ENCODE results near the gene SVOP. TPM values are rescaled to one million over a fixed set of nuclear protein-coding genes. Genes with fewer than 3 reads are reported as not detected.
"Not testable (repeated sequence)": the region's sequence is repeated elsewhere in the genome, so short reads cannot be mapped to it uniquely, and the experiment has no call there.

Gene SVOP
- polyA plus RNA-seq, 3 donors: not detected

DNA sequence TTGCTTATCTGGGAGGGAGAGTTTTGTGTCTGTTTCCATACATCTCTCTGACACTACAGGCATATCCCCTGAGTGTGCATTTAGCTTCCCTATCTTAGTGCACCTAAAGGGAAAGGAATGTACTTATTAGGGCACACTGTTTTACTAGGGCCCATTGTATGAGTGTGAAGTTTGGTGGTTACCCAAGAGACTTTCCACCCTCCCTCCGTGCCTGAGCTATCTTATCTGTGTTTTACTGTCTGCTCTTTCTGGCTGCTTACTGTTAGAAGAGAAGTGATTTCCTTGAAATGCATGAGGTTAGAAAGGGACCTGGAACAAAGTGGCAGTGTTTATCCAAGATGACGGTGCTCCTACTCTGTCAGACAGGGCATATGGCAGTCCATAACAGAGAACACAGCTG lies 8.5 kb upstream of the SVOP start:
- Histone ChIP-seq H3K27me3 (ENCODE audit: control insufficient read depth in 2 of 2, insufficient read depth in 2 of 2, low read length in 2 of 2) (no peaks in the 10 kb centered on the region), H3K36me3 (replicated peaks in 1 of 2; ENCODE audit: control insufficient read depth in 1 of 2, insufficient read depth in 2 of 2, low read length in 2 of 2) (no peaks in the 10 kb centered on the region), H3K9me3 (replicated peaks in 1 of 2; ENCODE audit: control insufficient read depth in 1 of 2, insufficient read depth in 1 of 2, low read length in 2 of 2) (no peaks in the 10 kb centered on the region), H2AFZ (ENCODE audit: insufficient read depth, low read depth, low read length, poor library complexity, severe bottlenecking) (no peak overlapping the region), H3K79me2 (ENCODE audit: insufficient read depth, low read length) (no peaks in the 10 kb centered on the region), H3K4me3 (replicated peaks in 1 of 3; ENCODE audit: low read depth in 2 of 3, low read length in 3 of 3) (no peak overlapping the region), H3K27ac (ENCODE audit: low read depth in 1 of 2, low read length in 2 of 2) (no peak overlapping the region), H3K4me1 (ENCODE audit: control insufficient read depth in 1 of 2, insufficient read depth in 2 of 2, low read length in 2 of 2) (no peaks in the 10 kb centered on the region), H3K9ac (ENCODE audit: insufficient read depth, low read length, poor library complexity, severe bottlenecking) (no peak overlapping the region), H3K4me2 (replicated peaks; ENCODE audit: extremely low read depth, low read length, poor library complexity, severe bottlenecking) (no peak overlapping the region), H4K20me1 (ENCODE audit: insufficient read depth, low read length) (no peaks in the 10 kb centered on the region)
- no CpG with 5 or more reads among the region's 2 CpGs for WGBS (ENCODE audit: insufficient coverage)
- intact Hi-C loops (cut with micrococcal nuclease): no loop called here
- Mint-ChIP-seq H3K9me3 (peaks cover 0 to 3% (median 0%) of the 10 kb centered on the region in 7 donors), H3K4me3 (no peak overlapping the region), H3K27me3 (ENCODE audit: low read depth in 3 of 3) (peaks cover 0 to 15% (median 12%) of the 10 kb centered on the region in 3 donors), H3K27ac (no peak overlapping the region), H3K4me1 (no peaks in the 10 kb centered on the region), H3K36me3 (no peaks in the 10 kb centered on the region)
- TF ChIP-seq, protein P1, sequence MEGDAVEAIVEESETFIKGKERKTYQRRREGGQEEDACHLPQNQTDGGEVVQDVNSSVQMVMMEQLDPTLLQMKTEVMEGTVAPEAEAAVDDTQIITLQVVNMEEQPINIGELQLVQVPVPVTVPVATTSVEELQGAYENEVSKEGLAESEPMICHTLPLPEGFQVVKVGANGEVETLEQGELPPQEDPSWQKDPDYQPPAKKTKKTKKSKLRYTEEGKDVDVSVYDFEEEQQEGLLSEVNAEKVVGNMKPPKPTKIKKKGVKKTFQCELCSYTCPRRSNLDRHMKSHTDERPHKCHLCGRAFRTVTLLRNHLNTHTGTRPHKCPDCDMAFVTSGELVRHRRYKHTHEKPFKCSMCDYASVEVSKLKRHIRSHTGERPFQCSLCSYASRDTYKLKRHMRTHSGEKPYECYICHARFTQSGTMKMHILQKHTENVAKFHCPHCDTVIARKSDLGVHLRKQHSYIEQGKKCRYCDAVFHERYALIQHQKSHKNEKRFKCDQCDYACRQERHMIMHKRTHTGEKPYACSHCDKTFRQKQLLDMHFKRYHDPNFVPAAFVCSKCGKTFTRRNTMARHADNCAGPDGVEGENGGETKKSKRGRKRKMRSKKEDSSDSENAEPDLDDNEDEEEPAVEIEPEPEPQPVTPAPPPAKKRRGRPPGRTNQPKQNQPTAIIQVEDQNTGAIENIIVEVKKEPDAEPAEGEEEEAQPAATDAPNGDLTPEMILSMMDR (IDR thresholded peaks at IDR 0.05): no peak
- DNase-seq: no peak

DNA sequence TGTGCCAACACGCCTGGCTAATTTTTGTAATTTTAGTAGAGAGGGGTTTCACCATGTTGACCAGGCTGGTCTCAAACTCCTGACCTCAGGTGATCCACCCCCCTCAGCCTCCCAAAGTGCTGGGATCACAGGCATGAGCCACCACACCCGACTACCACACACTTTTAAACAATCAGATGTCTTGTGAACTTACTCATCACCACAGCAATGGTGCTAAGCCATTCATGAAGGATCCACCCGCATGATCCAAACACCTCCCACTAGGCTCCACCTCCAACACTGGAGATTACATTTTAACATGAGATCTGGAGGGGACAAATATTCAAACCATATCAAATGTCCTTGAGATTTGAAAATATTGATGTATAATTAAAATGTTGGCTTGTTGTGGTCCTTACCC lies 7.8 kb upstream of the SVOP start:
- H3K9ac ChIP-seq (ENCODE audit: insufficient read depth, low read length, poor library complexity, severe bottlenecking); H3K27me3 ChIP-seq (ENCODE audit: control insufficient read depth in 2 of 2, insufficient read depth in 2 of 2, low read length in 2 of 2); H4K20me1 ChIP-seq (ENCODE audit: insufficient read depth, low read length); H3K4me2 ChIP-seq (replicated peaks; ENCODE audit: extremely low read depth, low read length, poor library complexity, severe bottlenecking); H3K4me1 Mint-ChIP-seq; H3K9me3 ChIP-seq (replicated peaks in 1 of 2; ENCODE audit: control insufficient read depth in 1 of 2, insufficient read depth in 1 of 2, low read length in 2 of 2); H3K9me3 Mint-ChIP-seq; DNase-seq; intact Hi-C loops (cut with micrococcal nuclease); H3K4me3 ChIP-seq (replicated peaks in 1 of 3; ENCODE audit: low read depth in 2 of 3, low read length in 3 of 3); H3K4me1 ChIP-seq (ENCODE audit: control insufficient read depth in 1 of 2, insufficient read depth in 2 of 2, low read length in 2 of 2); H3K27ac Mint-ChIP-seq; H2AFZ ChIP-seq (ENCODE audit: insufficient read depth, low read depth, low read length, poor library complexity, severe bottlenecking); H3K79me2 ChIP-seq (ENCODE audit: insufficient read depth, low read length); H3K4me3 Mint-ChIP-seq; H3K36me3 ChIP-seq (replicated peaks in 1 of 2; ENCODE audit: control insufficient read depth in 1 of 2, insufficient read depth in 2 of 2, low read length in 2 of 2); H3K27ac ChIP-seq (ENCODE audit: low read depth in 1 of 2, low read length in 2 of 2); H3K36me3 Mint-ChIP-seq: not testable (repeated sequence)
- peaks cover 0 to 13% (median 11%) of the 10 kb centered on the region in 3 donors for H3K27me3 Mint-ChIP-seq (ENCODE audit: low read depth in 3 of 3)
- 75% methylated on average over 1 of the region's 3 CpGs for WGBS (ENCODE audit: insufficient coverage)

All from CD14-positive monocyte (primary cell).